Measurements from ENCODE around the gene MUC5AC.

MUC5AC gene

DNA sequence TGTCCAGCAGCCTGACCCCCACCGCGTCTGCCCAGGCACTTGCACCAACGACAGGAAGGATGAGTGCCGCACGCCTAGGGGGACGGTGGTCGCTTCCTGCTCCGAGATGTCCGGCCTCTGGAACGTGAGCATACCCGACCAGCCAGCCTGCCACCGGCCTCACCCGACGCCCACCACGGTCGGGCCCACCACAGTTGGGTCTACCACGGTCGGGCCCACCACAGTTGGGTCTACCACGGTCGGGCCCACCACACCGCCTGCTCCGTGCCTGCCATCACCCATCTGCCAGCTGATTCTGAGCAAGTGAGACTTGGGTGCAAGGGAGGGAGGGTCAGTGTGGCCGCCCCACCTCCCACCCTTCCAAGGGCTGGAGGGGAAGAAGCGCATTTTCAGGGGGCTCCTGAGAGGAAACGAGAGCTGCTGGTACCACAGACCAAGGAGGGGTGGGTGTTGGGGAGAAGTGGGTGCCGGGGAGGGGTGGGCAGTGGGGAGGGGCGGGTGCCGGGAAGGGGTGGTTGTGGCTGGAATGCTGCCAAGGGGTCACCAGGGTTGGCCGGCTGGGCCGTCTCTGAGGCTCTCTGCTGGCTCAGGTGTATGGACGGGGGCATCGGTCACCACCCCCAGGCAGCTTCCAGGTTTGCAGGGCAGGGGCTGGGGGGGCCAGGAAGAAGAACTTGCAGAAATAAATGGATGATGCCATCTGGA is 37.4 kb downstream of the MUC5AC start:
- H3K4me3 ChIP-seq (ENCODE audit: low read depth, low read length) = no peak overlapping the region
- TF ChIP-seq, protein P1, sequence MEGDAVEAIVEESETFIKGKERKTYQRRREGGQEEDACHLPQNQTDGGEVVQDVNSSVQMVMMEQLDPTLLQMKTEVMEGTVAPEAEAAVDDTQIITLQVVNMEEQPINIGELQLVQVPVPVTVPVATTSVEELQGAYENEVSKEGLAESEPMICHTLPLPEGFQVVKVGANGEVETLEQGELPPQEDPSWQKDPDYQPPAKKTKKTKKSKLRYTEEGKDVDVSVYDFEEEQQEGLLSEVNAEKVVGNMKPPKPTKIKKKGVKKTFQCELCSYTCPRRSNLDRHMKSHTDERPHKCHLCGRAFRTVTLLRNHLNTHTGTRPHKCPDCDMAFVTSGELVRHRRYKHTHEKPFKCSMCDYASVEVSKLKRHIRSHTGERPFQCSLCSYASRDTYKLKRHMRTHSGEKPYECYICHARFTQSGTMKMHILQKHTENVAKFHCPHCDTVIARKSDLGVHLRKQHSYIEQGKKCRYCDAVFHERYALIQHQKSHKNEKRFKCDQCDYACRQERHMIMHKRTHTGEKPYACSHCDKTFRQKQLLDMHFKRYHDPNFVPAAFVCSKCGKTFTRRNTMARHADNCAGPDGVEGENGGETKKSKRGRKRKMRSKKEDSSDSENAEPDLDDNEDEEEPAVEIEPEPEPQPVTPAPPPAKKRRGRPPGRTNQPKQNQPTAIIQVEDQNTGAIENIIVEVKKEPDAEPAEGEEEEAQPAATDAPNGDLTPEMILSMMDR (IDR thresholded peaks at IDR 0.05; ENCODE audit: low read depth, low read length) = no peak
- in situ Hi-C loops (cut with HindIII; ENCODE audit: low sequenced_read_pairs) = no loop called here
- DNase-seq (ENCODE audit: low read depth, low spot score) = no peak

GRCh38 chr11:1195682-1196515 is 38.1 kb downstream of the MUC5AC start:
- DNase-seq (ENCODE audit: low read depth, low spot score) = no peak
- TF ChIP-seq, protein P1 (IDR thresholded peaks at IDR 0.05; ENCODE audit: low read depth, low read length) = no peak
- in situ Hi-C loops (cut with HindIII; ENCODE audit: low sequenced_read_pairs) = no loop called here
- no peak overlapping the region for H3K4me3 ChIP-seq (ENCODE audit: low read depth, low read length)

DNA sequence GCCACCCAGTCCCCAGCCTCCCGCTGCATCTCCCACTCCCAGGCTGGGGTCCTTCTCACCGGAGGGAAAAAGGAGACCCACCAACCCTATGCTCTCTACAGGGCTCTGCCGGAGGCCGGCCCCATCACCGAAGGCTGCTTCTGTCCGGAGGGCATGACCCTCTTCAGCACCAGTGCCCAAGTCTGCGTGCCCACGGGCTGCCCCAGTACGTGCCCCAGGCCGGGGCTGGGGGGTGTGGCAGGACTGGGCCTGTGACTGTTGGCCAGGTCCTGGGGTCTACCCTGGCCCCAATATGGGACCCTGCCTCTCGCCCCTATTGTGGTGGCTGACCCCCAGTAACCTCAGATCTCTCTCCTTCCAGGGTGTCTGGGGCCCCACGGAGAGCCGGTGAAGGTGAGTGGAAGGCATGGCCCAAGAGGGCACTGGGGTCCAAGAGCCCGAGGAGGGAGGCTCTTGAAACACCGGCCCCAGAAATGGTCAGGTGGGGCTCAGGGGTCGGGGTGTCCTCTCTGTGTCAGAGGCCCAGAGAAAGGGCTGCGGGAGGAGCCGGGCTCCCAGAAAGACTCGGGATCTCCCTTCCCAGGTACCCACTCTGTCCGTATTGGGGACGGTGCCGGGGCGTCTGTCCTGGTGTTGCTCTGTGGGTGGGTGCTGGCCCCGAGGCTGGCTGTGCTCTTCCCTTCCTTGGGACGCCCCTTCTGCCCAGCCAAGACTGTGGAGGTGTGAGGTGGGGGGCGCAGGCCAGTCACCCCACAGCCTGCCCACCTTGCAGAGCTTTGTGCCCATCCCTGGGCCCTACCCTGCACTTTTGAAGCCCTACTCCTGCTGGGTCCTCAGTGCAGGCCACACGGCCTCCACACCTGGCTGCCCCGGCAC is 39.0 kb downstream of the MUC5AC start:
- TF ChIP-seq, protein P1 (IDR thresholded peaks at IDR 0.05; ENCODE audit: low read depth, low read length) = no peak
- in situ Hi-C loops (cut with HindIII; ENCODE audit: low sequenced_read_pairs) = no loop called here
- DNase-seq (ENCODE audit: low read depth, low spot score) = no peak

DNA sequence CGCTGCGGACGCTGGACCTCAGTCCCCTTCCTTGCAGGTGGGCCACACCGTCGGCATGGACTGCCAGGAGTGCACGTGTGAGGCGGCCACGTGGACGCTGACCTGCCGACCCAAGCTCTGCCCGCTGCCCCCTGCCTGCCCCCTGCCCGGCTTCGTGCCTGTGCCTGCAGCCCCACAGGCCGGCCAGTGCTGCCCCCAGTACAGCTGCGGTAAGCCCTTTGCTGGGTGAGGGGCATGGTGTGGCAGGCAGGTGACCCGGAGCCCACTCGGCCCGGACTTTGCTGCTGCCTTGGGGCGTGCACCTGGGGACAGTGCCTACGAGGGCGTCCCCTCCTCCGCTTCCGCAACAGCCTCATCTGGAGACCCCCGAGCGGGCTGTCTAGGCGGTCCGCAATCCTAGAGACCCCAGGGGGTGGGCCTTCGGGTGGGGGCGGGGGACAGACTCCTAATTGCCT is 39.7 kb downstream of the MUC5AC start:
- in situ Hi-C loops (cut with HindIII; ENCODE audit: low sequenced_read_pairs) = no loop called here
- TF ChIP-seq, protein P1 (IDR thresholded peaks at IDR 0.05; ENCODE audit: low read depth, low read length) = no peak
- no peak for DNase-seq (ENCODE audit: low read depth, low spot score)
- H3K4me3 ChIP-seq (ENCODE audit: low read depth, low read length) = no peak overlapping the region

More for the DNA sequence above, 39.0 kb downstream of the MUC5AC start:
- H3K4me3 ChIP-seq (ENCODE audit: low read depth, low read length) = no peak overlapping the region

DNA sequence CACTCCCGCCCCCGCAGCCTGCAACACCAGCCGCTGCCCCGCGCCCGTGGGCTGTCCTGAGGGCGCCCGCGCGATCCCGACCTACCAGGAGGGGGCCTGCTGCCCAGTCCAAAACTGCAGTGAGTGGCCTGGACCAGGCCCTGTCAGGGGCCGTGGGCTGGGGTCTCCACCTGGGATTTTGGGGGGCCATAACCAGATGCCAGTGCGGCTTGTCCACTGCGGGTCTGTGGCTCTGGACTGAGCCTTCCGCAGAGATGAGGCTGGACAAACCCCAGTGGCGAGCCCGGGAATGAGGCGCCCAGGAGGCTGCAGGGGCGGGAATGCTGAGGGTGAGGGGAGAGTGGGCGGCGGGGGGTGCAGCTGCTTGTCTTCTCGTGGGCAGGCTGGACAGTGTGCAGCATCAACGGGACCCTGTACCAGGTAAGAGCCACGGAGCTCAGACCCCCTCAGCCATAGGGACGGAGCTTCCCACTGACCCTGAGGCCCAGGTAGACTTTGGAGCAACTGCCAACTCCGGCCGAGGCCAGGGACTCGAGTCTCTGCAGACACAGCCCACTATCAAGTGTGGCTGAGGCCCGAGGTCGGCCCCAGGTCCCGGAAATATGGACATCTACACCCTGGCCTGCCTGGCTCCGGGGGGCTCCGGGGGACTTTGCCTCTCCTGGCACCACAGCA is 40.3 kb downstream of the MUC5AC start:
- H3K4me3 ChIP-seq (ENCODE audit: low read depth, low read length) = no peak overlapping the region
- no peak for DNase-seq (ENCODE audit: low read depth, low spot score)
- in situ Hi-C loops (cut with HindIII; ENCODE audit: low sequenced_read_pairs) = no loop called here
- TF ChIP-seq, protein P1 (IDR thresholded peaks at IDR 0.05; ENCODE audit: low read depth, low read length) = no peak

Data from astrocyte of the spinal cord (primary cell).